HG03066 (cell line): ENCODE data around the gene TMEM184B.

ENCODE experiments used
- ATAC-seq: cut with Tn5 transposase; IDR thresholded peaks from one replicate; pipeline ENCODE4 v1.9.1; 2021; ENCODE audit warnings: low read depth; ENCODE audit not compliant: unreplicated experiment

TMEM184B gene

DNA sequence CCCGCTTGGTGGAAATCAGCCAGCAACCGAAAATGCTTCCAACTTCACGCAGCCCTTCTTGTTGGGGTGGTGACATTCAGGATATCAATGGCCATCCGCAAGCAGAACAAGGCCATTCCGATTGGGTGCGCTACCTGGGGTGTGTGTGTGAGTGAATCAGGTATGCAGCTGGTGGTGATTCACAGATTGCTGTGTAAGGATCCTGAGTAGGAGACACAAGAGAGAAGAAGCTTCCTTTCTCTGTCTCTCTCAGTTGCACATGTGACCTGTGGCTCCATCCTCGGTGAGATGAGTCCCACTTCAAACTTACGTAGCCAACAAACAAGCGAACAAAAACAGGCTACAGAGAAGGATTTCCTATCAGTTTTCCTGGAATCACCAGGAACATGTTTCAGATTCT lies 9.6 kb upstream of the TMEM184B start:
- ATAC-seq = no peak

- no peak for ATAC-seq
These were observed 3.4 kb upstream of the TMEM184B start for GRCh38 chr22:38276166-38276565.

- ATAC-seq = no peak
These were observed 471 bp upstream of the TMEM184B start for GRCh38 chr22:38273135-38273826.

- ATAC-seq = no peak
These were observed 860 bp downstream of the TMEM184B start for GRCh38 chr22:38271927-38272372.

GRCh38 chr22:38271101-38271500 lies 1.7 kb downstream of the TMEM184B start:
- no peak for ATAC-seq

DNA sequence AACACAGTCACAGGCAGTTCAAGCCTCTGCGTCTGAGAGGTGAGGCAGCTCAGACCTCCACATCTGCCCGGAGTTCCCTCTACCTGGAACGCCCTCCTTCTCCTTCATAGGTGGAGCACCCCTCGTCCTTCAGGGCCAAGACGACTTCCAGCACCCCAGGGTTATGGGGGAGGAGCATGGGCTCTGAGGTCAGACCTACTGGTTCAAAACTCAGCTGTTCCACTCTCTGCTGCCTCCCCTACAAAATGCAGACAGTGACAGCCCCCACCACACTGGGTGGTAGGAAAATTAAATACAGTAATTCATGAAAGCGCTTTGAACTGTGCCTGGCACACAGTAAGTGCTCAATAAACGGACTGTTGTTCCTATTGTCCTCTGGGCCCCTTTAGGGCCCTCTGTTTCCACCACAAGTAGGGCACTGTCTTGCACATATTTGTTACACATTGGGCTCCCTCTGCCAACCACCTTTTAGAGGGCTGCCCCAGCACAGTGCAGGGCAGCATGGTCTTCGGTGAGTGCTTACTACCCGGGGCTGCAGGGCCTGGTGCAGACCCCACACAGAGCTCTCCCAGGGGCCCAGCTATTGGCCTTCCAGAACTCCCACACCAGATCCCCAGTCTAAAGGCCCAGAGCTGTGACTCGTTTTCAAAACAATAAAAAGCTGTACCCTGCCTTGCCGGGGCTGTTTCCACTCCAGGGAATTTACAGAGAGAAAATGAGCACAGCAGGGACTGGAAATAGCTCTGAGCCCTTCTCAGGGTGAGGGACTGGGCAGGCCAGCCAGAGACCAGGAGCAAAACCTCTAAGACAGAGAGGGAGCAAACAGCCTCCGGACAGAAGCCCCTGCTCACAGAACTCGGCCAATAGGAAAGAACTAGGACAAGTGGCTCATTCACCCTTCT lies 2.5 kb downstream of the TMEM184B start:
- no peak for ATAC-seq

- ATAC-seq = no peak
These were observed 3.3 kb downstream of the TMEM184B start for GRCh38 chr22:38269466-38269865.

DNA sequence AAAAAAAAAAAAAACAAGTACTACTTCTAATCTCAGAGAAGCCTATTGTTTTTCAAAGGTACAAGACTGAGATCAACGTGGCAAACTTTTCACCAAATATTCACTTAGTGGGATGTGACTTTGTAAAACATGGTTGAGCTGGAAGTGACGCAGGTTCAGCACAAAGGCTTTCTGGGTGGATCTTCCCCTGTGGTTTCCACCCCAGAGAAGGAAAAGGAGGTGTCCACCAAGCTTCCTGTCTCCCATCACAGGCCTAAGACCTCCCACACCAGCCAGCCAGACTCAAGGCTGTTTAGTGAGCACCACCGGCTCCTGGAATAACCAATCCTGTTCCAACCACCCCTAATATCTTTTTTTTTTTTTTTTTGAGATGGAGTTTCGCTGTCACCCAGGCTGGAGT lies 5.7 kb downstream of the TMEM184B start:
- ATAC-seq = no peak

- no peak for ATAC-seq
These were observed 6.7 kb downstream of the TMEM184B start for GRCh38 chr22:38266120-38266519.

DNA sequence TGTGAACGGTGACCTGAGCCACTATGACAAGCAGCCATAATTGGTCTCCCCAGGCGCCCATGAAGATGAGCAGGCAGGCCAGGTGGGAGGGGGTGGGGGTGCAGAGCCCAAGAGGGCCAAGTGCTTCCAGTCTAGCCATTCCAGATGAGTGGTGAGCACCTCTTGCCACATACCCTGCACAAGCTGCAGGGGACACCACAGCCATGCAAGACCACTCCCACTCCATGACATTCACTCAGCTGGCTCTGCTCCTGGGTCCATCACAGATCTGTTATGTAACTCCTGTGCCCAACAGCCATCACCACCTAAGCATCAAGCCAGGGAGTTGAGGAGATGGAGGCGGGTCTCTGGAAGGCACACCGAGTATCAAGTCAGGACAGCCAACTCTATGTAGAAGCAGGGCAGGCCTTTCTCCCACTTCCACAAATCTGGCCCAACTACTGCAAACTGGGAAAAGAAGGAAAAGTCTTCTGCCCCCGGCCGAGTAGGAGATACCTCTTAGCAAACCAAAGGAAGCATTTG lies 8.4 kb downstream of the TMEM184B start:
- no peak for ATAC-seq

GRCh38 chr22:38262051-38262795 lies 10.6 kb downstream of the TMEM184B start:
- ATAC-seq = no peak

DNA sequence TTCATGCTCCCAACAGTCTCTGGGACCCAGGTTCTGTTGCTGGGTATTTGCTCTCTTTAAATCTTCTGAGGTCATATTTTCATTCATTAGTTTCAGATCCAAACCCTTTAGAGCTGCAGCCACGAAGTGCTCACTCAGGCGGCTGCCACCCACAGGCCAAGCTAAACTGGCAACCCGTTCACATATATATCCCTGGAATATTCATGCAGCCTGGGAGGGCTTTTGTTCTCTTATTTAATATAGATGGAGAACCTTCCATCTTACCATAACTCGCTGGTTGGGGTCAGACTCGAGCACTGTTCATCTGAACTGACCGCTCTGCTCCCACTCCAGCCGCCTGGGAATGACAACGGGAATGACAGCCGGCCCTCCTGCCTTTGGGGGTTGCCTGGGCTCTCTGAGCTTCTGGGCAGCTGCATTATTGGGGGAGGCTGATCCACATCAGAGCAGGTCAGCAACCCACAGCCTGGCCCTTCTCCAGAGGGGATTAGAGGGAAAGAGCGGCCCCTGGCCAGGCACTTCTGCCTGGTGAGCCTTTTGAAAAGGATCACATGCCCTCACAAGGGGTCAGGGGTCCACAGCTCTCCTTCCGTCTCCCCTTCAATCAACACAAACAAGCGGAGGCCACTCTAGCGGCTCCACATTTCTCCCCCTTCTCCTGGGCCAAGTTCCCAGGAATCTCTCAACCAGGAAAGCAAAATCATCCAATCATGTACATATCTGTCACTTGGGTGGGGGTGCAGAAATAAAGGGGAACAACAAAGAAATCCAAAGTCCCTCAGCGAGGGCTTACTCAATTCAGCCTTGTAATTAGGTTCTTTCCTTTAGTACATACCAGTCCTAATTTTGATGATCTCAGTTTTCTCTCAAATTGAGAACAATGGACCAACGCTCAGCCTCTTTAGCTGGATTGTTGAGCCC lies 11.8 kb downstream of the TMEM184B start:
- peak; percentile 10 for ATAC-seq

GRCh38 chr22:38259370-38259769 lies 13.4 kb downstream of the TMEM184B start:
- no peak for ATAC-seq

- ATAC-seq = no peak
These were observed 13.9 kb downstream of the TMEM184B start for GRCh38 chr22:38258895-38259294.

DNA sequence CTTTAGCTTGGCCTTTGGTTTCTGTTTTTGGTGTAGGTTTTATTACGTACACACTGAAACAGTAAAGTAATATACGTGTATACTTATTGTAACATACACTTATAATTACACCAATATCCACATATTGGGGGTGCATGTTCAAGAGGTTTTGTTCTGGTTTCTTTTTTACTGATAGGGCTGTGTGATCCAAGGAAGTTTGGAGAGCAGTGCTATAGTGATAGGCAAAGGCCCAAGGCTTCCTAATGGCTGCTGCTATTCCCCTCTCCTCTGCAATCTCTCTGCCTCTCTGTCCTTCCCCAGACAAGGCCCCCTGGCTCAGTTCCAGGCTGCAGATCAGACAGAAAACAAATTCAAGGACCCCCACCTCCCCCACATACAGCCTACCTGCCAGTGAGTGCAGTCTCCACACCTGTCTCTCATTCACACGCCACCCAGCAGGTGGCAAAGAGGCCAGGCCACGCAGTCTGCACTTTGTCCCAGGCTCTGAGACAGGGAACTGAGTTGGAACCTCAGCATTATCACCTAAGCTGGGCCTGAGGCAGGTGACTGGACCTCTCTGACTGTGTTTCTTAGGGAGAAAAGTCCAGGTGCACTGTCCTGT lies 15.1 kb downstream of the TMEM184B start:
- ATAC-seq = no peak

DNA sequence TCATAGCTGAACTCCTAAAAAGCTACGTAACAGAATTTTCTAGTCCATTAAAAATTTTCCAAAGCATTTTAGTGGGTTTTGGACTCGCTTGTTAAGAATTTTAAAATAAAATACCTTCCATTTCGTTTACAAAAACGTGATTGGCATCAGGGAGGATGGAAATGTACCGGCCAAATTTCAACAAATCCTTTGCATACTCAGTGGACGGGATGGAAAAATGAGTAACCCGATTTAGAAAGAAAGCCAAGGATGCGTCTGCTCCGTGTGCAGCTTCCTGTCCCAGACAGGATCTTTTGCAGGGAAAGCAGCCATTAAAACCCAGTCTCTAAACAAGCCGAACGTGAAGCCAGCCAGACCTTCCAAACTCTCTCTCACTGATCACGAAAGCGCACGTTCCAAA lies 15.6 kb downstream of the TMEM184B start:
- ATAC-seq = no peak

GRCh38 chr22:38255697-38256096 lies 17.1 kb downstream of the TMEM184B start:
- ATAC-seq = no peak

DNA sequence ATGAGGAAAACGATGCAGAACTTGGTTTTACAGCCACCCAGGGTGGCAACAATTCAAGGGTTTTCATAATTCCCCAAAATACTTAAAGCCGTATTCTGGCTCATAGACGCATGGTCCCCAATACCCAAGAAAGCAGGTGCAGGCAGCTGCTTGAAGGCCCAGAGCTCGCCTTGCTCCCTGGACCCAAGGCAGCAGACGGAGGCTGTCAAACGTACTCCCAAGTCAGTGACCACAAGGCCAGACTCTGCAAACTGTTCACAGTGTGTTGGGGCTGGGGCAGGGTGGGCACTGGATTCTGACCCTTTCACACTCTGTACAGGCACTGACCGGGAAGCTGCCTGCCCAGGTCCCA lies 21.5 kb downstream of the TMEM184B start:
- ATAC-seq = no peak

GRCh38 chr22:38250643-38251340 lies 22.0 kb downstream of the TMEM184B start:
- no peak for ATAC-seq
